Duodenal mucosa (tissue), 2 donors: Measurements from ENCODE around the gene TNPO2.
"Not testable (repeated sequence)": the region's sequence is repeated elsewhere in the genome, so short reads cannot be mapped to it uniquely, and the experiment has no call there.

Experiments
- H3K27ac ChIP-seq: one replicate; pipeline ENCODE4 v1.7.0; 2013; ENCODE audit warnings: low read depth, low read length
- H3K27me3 ChIP-seq, 2 donors: one replicate each; pipeline ENCODE4 v1.7.0; 2013; ENCODE audit warnings: low read length in 2 of 2, control low read depth in 1 of 2; ENCODE audit not compliant: insufficient read depth in 2 of 2, control insufficient read depth in 1 of 2
- H3K36me3 ChIP-seq, 2 donors: one replicate each; pipeline ENCODE4 v1.7.0; 2013; ENCODE audit warnings: low read length in 2 of 2, control low read depth in 1 of 2; ENCODE audit not compliant: insufficient read depth in 2 of 2, control insufficient read depth in 1 of 2
- H3K4me1 ChIP-seq, 2 donors: one replicate each; pipeline ENCODE4 v1.7.0; 2013; ENCODE audit warnings: low read length in 2 of 2, control low read depth in 1 of 2; ENCODE audit not compliant: insufficient read depth in 2 of 2, control insufficient read depth in 1 of 2
- H3K4me3 ChIP-seq, 2 donors: one replicate each; pipeline ENCODE4 v1.7.0; 2013; ENCODE audit warnings: low read length in 2 of 2, low read depth in 1 of 2
- H3K9ac ChIP-seq, 2 donors: one replicate each; pipeline ENCODE4 v1.7.0; 2013; ENCODE audit warnings: low read length in 2 of 2, low read depth in 1 of 2
- H3K9me3 ChIP-seq, 2 donors: one replicate each; pipeline ENCODE4 v1.7.0; 2013; ENCODE audit warnings: low read length in 2 of 2, control low read depth in 1 of 2; ENCODE audit not compliant: control insufficient read depth in 1 of 2

The TNPO2 gene

GRCh38 chr19:12708641-12709040 lies 15.1 kb downstream of the TNPO2 start:
- no peak overlapping the region for H3K27ac ChIP-seq
- no peaks in the 10 kb centered on the region for H3K27me3 ChIP-seq
- H3K36me3 ChIP-seq = peaks cover 42 to 73% of the 10 kb centered on the region in 2 donors
- H3K4me1 ChIP-seq = no peaks in the 10 kb centered on the region
- H3K9ac ChIP-seq = no peak overlapping the region
- no peaks in the 10 kb centered on the region for H3K9me3 ChIP-seq
- H3K4me3 ChIP-seq = no peak overlapping the region

GRCh38 chr19:12706332-12706718 lies 17.4 kb downstream of the TNPO2 start:
- Histone ChIP-seq H3K9me3 (no peaks in the 10 kb centered on the region), H3K4me3 (no peak overlapping the region), H3K27me3 (no peaks in the 10 kb centered on the region), H3K27ac (no peak overlapping the region), H3K9ac (no peak overlapping the region), H3K36me3 (peaks cover 44 to 79% of the 10 kb centered on the region in 2 donors), H3K4me1 (no peaks in the 10 kb centered on the region)

- H3K9ac ChIP-seq = no peak overlapping the region
- H3K9me3 ChIP-seq = no peaks in the 10 kb centered on the region
- H3K36me3 ChIP-seq = peaks cover 45 to 80% of the 10 kb centered on the region in 2 donors
- H3K4me1 ChIP-seq = no peaks in the 10 kb centered on the region
- H3K27me3 ChIP-seq = no peaks in the 10 kb centered on the region
- no peak overlapping the region for H3K27ac ChIP-seq
- no peak overlapping the region for H3K4me3 ChIP-seq
These were observed 17.9 kb downstream of the TNPO2 start for GRCh38 chr19:12705654-12706331.

- H3K27me3 ChIP-seq = no peaks in the 10 kb centered on the region
- no peak overlapping the region for H3K9ac ChIP-seq
- peaks cover 40 to 79% of the 10 kb centered on the region in 2 donors for H3K36me3 ChIP-seq
- no peaks in the 10 kb centered on the region for H3K9me3 ChIP-seq
- H3K4me1 ChIP-seq = no peaks in the 10 kb centered on the region
- no peak overlapping the region for H3K4me3 ChIP-seq
- H3K27ac ChIP-seq = no peak overlapping the region
These were observed 18.6 kb downstream of the TNPO2 start for GRCh38 chr19:12705169-12705568.

DNA sequence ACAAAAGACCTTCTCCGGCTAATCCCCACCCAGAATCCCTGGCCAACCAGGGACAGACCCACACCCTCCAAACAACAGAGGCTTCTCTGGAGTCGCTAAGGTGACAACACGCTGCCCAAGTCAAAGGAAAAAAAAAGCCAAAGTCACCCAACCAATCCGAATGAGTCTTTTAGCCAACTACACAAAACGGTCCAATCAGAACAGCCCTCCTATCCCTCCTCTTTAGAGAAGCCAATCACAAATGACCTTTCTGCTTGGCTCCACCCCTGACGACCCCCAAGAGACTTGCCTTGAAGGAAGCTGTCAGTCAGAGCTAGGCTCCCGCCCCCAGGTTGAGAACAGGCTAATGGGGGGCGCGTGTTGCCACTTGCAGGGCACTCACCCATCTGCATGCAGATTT lies 20.7 kb downstream of the TNPO2 start:
- no peak overlapping the region for H3K9ac ChIP-seq
- peaks cover 36 to 68% of the 10 kb centered on the region in 2 donors for H3K36me3 ChIP-seq
- H3K27ac ChIP-seq = no peak overlapping the region
- no peak overlapping the region for H3K4me3 ChIP-seq
- H3K4me1 ChIP-seq = no peaks in the 10 kb centered on the region
- no peaks in the 10 kb centered on the region for H3K27me3 ChIP-seq
- no peaks in the 10 kb centered on the region for H3K9me3 ChIP-seq

- Histone ChIP-seq H3K36me3 (peaks cover 35 to 58% of the 10 kb centered on the region in 2 donors), H3K9ac (no peak overlapping the region)
These were observed 22.0 kb downstream of the TNPO2 start for GRCh38 chr19:12701596-12702282.

DNA sequence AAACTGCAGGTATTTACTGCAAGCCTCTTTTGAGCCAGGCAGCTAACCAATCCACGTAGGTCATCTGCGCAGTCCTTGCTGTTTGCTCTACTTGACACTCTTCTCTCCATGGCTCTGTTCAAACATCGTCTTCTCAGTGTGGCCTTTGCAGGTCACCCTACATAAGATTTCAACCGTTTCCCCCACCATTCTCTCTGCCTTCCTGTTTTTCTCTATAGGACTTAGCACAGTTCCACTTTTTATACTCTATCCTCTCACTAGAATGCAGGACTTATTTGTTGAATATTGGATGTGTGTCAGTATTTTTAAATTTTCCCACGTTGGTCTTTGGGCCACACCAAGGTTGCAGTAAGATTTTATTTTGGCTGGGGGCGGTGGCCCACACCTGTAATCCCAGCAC lies 25.6 kb downstream of the TNPO2 start:
- Histone ChIP-seq H3K4me3 (no peak overlapping the region), H3K9me3 (no peaks in the 10 kb centered on the region), H3K36me3 (peaks cover 10 to 30% of the 10 kb centered on the region in 2 donors), H3K9ac (no peak overlapping the region), H3K27ac (no peak overlapping the region), H3K27me3 (no peaks in the 10 kb centered on the region), H3K4me1 (peaks cover 12 to 15% of the 10 kb centered on the region in 2 donors)

More at GRCh38 chr19:12701596-12702282, 22.0 kb downstream of the TNPO2 start:
- H3K27me3 ChIP-seq = no peaks in the 10 kb centered on the region
- H3K4me1 ChIP-seq = peaks cover 5 to 6% of the 10 kb centered on the region in 2 donors
- H3K9me3 ChIP-seq = no peaks in the 10 kb centered on the region
- H3K27ac ChIP-seq = no peak overlapping the region
- H3K4me3 ChIP-seq = no peak overlapping the region

- Histone ChIP-seq H3K4me3 (peak overlapping the region in 1 of 2 donors; percentile 91), H3K4me1 (peaks cover 12 to 15% of the 10 kb centered on the region in 2 donors), H3K36me3 (peaks cover 5 to 23% of the 10 kb centered on the region in 2 donors)
- H3K27ac ChIP-seq, H3K27me3 ChIP-seq, H3K9me3 ChIP-seq, H3K9ac ChIP-seq: not testable (repeated sequence)
These were observed 26.3 kb downstream of the TNPO2 start for GRCh38 chr19:12697425-12697824.

GRCh38 chr19:12696366-12697335 lies 27.1 kb downstream of the TNPO2 start, which contains the start of gene FBXW9:
Gene FBXW9, minus strand, starts transcription at chr19:12696631. Its CDS starts 50 bp downstream, at chr19:12696581.
- Histone ChIP-seq H3K27ac (peak within 1 kb of the TSS; percentile 79), H3K4me3 (peak within 1 kb of the TSS; percentile 91 to 98), H3K36me3 (peaks cover 5 to 18% of the 10 kb centered on the region in 2 donors), H3K9ac (peak within 1 kb of the TSS; percentile 83 to 86), H3K27me3 (no peaks in the 10 kb centered on the region), H3K9me3 (no peaks in the 10 kb centered on the region), H3K4me1 (peaks cover 12 to 15% of the 10 kb centered on the region in 2 donors)
